GM18526 (cell line): Measurements from ENCODE around the gene PDZD7.

ENCODE experiments used
- POLR2A ChIP-seq: IDR thresholded peaks from 3 replicates; pipeline ENCODE4 v1.6.1; 2011; ENCODE audit not compliant: insufficient read length; ENCODE audit errors: extremely low read depth

PDZD7 gene

GRCh38 chr10:100968062-100968736, 62.7 kb downstream of the PDZD7 start:
- TF ChIP-seq POLR2A: no peak

DNA sequence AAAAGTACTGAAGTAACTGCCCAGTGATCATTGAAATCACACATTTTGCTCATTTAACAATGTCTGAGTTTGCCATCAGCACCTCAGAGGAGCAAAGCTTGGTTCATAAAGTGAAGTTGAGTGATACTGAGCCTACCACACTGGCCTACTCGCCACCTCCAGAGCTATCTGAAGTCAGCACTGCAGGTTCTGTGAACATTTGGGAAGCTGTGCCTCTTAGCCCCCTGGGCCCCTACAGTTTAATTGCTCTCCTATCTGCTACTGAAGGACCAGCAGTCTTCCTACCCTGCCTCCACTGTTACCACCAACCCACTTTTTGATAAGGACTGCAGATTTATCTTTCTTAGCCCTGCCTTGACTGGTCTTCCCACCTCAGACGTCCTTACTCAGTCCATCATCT, 63.6 kb downstream of the PDZD7 start:
- no peak for TF ChIP-seq POLR2A

DNA sequence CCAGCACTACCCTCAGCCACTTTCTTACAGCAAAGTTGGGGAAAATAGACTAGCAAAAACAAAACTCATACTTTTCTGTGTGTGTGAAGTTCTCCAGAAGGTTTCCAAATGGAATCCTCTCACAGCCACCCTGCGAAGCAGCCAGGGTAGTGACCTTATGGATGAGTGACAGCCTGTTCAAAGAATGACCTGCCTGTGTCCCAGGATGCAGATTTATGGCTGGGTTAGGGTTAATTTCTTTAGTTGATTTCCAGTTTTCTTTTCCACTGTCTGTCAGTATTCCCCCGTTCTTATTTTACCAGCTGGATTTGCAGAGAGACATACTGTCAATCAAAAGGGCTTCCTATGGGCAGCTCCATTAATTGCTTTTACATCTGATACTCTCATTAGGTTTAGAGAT, 64.0 kb downstream of the PDZD7 start:
- no peak for TF ChIP-seq POLR2A

DNA sequence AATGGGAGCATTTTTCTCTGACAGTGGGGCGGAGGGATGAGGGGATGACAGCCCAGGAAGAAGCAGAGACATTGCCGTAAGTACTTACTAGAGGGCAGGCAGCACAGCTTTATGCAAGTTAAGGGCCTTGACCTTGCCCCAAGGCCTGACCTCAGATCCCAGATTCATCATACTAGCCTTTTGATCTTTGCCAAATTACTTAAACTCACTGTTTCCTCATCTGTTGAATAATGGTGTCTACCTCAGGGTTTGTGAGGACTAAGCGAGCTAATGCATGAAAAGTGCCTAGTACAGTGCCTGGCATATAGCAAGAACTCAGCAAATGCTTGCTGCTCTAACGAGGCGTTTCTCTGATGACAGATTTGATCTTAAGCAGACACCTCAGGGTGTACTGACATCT, 65.1 kb downstream of the PDZD7 start:
- no peak for TF ChIP-seq POLR2A

GRCh38 chr10:100963826-100964225, 67.1 kb downstream of the PDZD7 start:
- no peak for TF ChIP-seq POLR2A

DNA sequence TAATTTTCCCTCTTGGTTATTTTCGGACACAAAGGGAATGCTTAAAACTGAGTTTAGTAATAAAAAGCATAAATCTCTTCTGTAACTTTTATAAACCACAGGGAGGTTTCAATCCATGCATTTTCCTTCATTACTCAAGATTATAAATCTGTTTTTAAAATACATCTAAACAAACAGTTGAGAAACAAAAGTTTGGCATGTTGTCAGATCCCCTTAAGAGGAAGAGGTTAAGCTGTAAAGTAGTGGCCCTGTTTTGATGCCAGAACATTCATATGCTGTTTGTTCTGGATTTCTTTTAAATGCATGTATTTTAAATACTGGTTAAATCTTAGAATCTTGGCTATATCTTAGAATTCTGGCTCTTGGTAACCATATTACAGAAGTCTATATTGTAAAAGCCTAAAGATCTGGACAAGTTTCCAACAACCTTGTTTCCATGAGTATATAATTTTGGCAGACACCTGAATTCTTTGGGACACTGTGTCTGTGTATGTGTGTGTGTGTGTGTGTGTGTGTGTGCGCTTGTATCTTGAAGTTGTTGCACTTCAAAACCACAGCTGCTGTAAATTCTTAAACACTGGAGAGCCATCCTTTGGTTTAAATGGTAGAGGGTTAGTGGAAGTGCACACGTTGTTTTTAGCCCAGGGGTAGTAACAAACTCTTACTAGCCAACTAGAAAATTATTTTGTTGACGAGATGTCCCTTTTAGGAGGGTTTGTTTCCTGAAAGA, 68.4 kb downstream of the PDZD7 start:
- TF ChIP-seq POLR2A: no peak

- no peak for TF ChIP-seq POLR2A
These were observed 70.7 kb downstream of the PDZD7 start for GRCh38 chr10:100960251-100960650.
